Measurements from ENCODE around the gene GRB2. TPM values are rescaled to one million over a fixed set of nuclear protein-coding genes. Genes with fewer than 3 reads are reported as not detected.
A peak's percentile ranks its signal among the peaks of the same experiment; 100 is the strongest.

The GRB2 gene
- total and polyA plus RNA-seq, 2 of the 8 experiments (the other 6 are each of a cell fraction or from before 2014, with no cell fraction given), result 44.2 to 101 TPM

DNA sequence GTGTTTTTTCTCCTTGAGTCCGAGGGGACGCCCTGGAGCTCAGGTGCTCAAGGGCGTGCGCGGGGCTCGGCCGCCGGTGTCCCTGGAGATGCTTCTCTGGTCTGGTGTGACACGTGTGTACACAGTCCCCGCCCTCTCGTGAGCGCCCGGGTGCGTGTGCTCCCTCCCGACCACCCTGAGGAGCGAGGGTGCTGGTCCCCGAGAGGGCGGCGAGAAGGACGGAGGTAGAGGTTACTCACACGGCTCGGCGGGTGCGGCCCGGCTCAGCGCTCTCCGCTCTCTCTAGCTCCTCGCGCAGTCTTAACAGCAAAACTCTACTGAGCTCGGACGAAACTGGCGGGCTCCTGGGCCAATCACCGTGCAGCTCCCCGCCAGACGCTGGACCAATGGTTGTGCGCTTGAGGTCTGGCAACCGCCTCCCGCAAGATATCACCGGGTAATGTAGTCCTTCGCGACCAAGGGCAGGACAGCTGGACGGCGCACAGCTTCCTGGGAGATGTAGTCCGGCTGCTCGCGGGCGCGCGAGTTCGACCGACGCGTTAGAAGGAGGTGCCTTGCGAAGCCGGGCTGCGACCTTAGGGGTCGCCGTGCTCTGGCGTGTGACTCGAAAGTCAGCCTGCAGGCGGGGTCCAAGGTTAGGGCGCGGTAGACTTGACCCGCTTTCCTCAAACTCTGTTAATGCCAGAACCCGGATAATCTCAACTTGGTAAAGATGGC, 116.2 kb downstream of the GRB2 start, which contains the start of gene SLC25A19:
Gene SLC25A19 (minus strand): TSS at position 319 of the 717 bp plus-strand sequence. CDS start 2,669 bp downstream, outside the sequence.
- H3K79me1 ChIP-seq (ENCODE audit: low read depth, low read length), result no peaks in the 10 kb centered on the region; the same call in 1 of the 2 replicates
- no peak within 1 kb of the TSS for H3K14ac ChIP-seq (ENCODE audit: insufficient read length)
- H3K4ac ChIP-seq (replicated peaks; ENCODE audit: insufficient read length, low read depth, low read length), result peak within 1 kb of the TSS; percentile 72
- peak; percentile 94 to 98 for DNase-seq (ENCODE audit: low read depth in 1 of 2, low spot score in 2 of 2)
- H3K79me2 ChIP-seq (ENCODE audit: control insufficient read depth in 1 of 2, insufficient read depth in 2 of 2, low read length in 2 of 2), result 0 out of 4 replicates have a peak, but pooled peaks cover 0 to 2% of the 10 kb centered on the region in 2 experiments
- H2BK120ac ChIP-seq (replicated peaks; ENCODE audit: low read depth, low read length), result no peak within 1 kb of the TSS
- H3K27me3 ChIP-seq (replicated peaks in 1 of 4; ENCODE audit: control insufficient read depth in 3 of 4, extremely low read depth in 1 of 4, insufficient read depth in 3 of 4, low read length in 3 of 4), result no peaks in the 10 kb centered on the region; a peak in 2 of 7 replicates
- H3K9ac ChIP-seq (replicated peaks in 1 of 4; ENCODE audit: extremely low read depth in 1 of 4, low read depth in 3 of 4, low read length in 3 of 4), result peak within 1 kb of the TSS; percentile 58 to 73 (median 62)
- no peak within 1 kb of the TSS for H3K23ac ChIP-seq (ENCODE audit: insufficient read length)
- H3K4me3 ChIP-seq (ENCODE audit: extremely low read depth in 1 of 4, insufficient read depth in 2 of 4, low read depth in 3 of 4, low read length in 4 of 4), result peak within 1 kb of the TSS; percentile 77 to 94 (median 82)
- peaks cover 4% of the 10 kb centered on the region; the same call in 1 of the 2 replicates for H3K23me2 ChIP-seq (ENCODE audit: low read depth, low read length)
- no peak within 1 kb of the TSS for H2AK5ac ChIP-seq (ENCODE audit: low read depth, low read length)
- H4K5ac ChIP-seq (ENCODE audit: insufficient read length, low read depth, low read length), result peak within 1 kb of the TSS; percentile 37
- 0 out of 2 replicates have a peak within 1 kb of the TSS, but pooled peaks have one; percentile 49 for H2BK5ac ChIP-seq (ENCODE audit: low read depth, low read length)
- peak within 1 kb of the TSS; percentile 91 for H2AFZ ChIP-seq (ENCODE audit: low read length)
- H4K91ac ChIP-seq (replicated peaks; ENCODE audit: insufficient read length, low read length), result no peak within 1 kb of the TSS
- CTCF ChIA-PET (ENCODE audit: partially characterized antibody), result interaction anchor here (0.5 to 1.8 kb wide), 32 partner anchors 9 to 227 kb away, joined by 3 to 16 read pairs (median 4); partner anchors contain the start of genes GGA3, MIF4GD, MRPS7 and TSEN54
- peak within 1 kb of the TSS; percentile 26; the same call in 1 of the 2 replicates for H3K18ac ChIP-seq (ENCODE audit: extremely low read depth, low read length)
- POLR2A ChIA-PET (ENCODE audit: partially characterized antibody), result interaction anchor here (0.6 to 2.4 kb wide), 14 partner anchors 9 to 135 kb away, joined by 3 to 12 read pairs (median 4); partner anchors contain the start of genes GGA3, JPT1, MIF4GD and MRPS7
- H4K8ac ChIP-seq (ENCODE audit: extremely low read depth, insufficient read depth, low read length), result 0 out of 2 replicates have a peak within 1 kb of the TSS, but pooled peaks have one; percentile 92
- no peak within 1 kb of the TSS for H2BK15ac ChIP-seq (ENCODE audit: low read length)
- no peaks in the 10 kb centered on the region; a peak in 3 of 7 replicates for H3K4me1 ChIP-seq (replicated peaks in 1 of 4; ENCODE audit: control insufficient read depth in 3 of 4, insufficient read depth in 4 of 4, low read length in 3 of 4)
- peaks cover 0 to 3% of the 10 kb centered on the region in 2 experiments for H4K20me1 ChIP-seq (replicated peaks in 1 of 2; ENCODE audit: control insufficient read depth in 1 of 2, insufficient read depth in 2 of 2, low read length in 2 of 2)
- no peaks in the 10 kb centered on the region for H3K9me3 ChIP-seq (ENCODE audit: insufficient read depth in 2 of 2, low read depth in 1 of 2, low read length in 1 of 2)
- no peak within 1 kb of the TSS for H2BK20ac ChIP-seq (ENCODE audit: low read length)
- peak; percentile 7 for FAIRE-seq
- no peak within 1 kb of the TSS for H2BK12ac ChIP-seq (ENCODE audit: low read depth, low read length)
- 1% methylated on average over 64 of the region's 65 CpGs; no CpG with 5 or more reads in 1 of the 2 experiments for WGBS, 2 experiments (ENCODE audit: extremely low coverage in 1 of 2, insufficient coverage in 1 of 2, insufficient read length in 1 of 2, insufficient replicate concordance in 2 of 2, low coverage in 1 of 2, low lambda C conversion rate in 2 of 2, missing lambda C conversion rate in 1 of 2)
- no peak within 1 kb of the TSS for H3K56ac ChIP-seq (replicated peaks; ENCODE audit: insufficient read length, low read depth, low read length)
- peaks cover 3 to 7% (median 5%) of the 10 kb centered on the region in 4 experiments; a peak in 3 of 8 replicates for H3K36me3 ChIP-seq (ENCODE audit: control insufficient read depth in 2 of 4, insufficient read depth in 4 of 4, low read length in 3 of 4)
- no peak within 1 kb of the TSS for H3K27ac ChIP-seq (ENCODE audit: low read depth, low read length)
- H3K4me2 ChIP-seq (ENCODE audit: insufficient read depth in 1 of 2, low read depth in 2 of 2, low read length in 2 of 2), result peak within 1 kb of the TSS; percentile 64 to 80
- TF ChIP-seq, protein P1, sequence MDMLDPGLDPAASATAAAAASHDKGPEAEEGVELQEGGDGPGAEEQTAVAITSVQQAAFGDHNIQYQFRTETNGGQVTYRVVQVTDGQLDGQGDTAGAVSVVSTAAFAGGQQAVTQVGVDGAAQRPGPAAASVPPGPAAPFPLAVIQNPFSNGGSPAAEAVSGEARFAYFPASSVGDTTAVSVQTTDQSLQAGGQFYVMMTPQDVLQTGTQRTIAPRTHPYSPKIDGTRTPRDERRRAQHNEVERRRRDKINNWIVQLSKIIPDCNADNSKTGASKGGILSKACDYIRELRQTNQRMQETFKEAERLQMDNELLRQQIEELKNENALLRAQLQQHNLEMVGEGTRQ (IDR thresholded peaks at IDR 0.05; ENCODE audit: low read length), result no peak
- TF ChIP-seq, protein P2, sequence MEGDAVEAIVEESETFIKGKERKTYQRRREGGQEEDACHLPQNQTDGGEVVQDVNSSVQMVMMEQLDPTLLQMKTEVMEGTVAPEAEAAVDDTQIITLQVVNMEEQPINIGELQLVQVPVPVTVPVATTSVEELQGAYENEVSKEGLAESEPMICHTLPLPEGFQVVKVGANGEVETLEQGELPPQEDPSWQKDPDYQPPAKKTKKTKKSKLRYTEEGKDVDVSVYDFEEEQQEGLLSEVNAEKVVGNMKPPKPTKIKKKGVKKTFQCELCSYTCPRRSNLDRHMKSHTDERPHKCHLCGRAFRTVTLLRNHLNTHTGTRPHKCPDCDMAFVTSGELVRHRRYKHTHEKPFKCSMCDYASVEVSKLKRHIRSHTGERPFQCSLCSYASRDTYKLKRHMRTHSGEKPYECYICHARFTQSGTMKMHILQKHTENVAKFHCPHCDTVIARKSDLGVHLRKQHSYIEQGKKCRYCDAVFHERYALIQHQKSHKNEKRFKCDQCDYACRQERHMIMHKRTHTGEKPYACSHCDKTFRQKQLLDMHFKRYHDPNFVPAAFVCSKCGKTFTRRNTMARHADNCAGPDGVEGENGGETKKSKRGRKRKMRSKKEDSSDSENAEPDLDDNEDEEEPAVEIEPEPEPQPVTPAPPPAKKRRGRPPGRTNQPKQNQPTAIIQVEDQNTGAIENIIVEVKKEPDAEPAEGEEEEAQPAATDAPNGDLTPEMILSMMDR (IDR thresholded peaks at IDR 0.05; ENCODE audit: control extremely low read depth in 1 of 3, insufficient read depth in 1 of 3, low read depth in 1 of 3, low read length in 3 of 3), result peak; percentile 57 to 83 (median 69)
- TF ChIP-seq EGR1 (IDR thresholded peaks at IDR 0.05; ENCODE audit: borderline replicate concordance, low read depth, low read length) (no peak), SP4 (IDR thresholded peaks at IDR 0.05; ENCODE audit: low read length) (0 out of 2 replicates have a peak, but pooled peaks have one; percentile 47), CREB1 (IDR thresholded peaks at IDR 0.05) (peak; percentile 95), NRF1 (IDR thresholded peaks at IDR 0.05; ENCODE audit: low read depth, low read length) (no peak), SIN3A (conservative IDR thresholded peaks at IDR 0.05 in 1 of 2, IDR thresholded peaks at IDR 0.05 in 1 of 2; ENCODE audit: low read depth in 1 of 2, low read length in 2 of 2) (peak in 1 of 2 experiments; percentile 19; a peak in 2 of 4 replicates)

Measured in H1 (cell line).